SK-N-SH (cell line): Measurements from ENCODE around the gene APOLD1. TPM values are rescaled to one million over a fixed set of nuclear protein-coding genes. Genes with fewer than 3 reads are reported as not detected.

ENCODE experiments used
- CTCF ChIA-PET: fragments of 300-600, 350-600 bp; formaldehyde crosslinking; extraction: SDS; loops from one replicate; lab custom pipeline; 2021; lab: Yijun Ruan, JAX
- POLR2A ChIA-PET: fragments of 350-600 bp; sonication (Branson Sonifier 250); formaldehyde crosslinking; extraction: SDS; loops from one replicate; lab custom pipeline; 2020; ENCODE audit warnings: antibody characterized with exemption, inconsistent platforms; lab: Yijun Ruan, JAX
- DNase-seq: peaks from one replicate; pipeline ENCODE4 v3.0.0; 2012
- H2AFZ ChIP-seq: fragments of 200-600 bp; sonication (generic); 2 replicates; pipeline ENCODE4 v1.8.1; 2016; ENCODE audit warnings: antibody characterized with exemption, mild to moderate bottlenecking, low read depth
- H3F3A ChIP-seq: fragments of 200-600 bp; sonication (generic); replicated peaks from 2 replicates; pipeline ENCODE3; 2016; ENCODE audit warnings: antibody characterized with exemption, mild to moderate bottlenecking; ENCODE audit not compliant: insufficient read depth
- H3K27ac ChIP-seq, 2 experiments: fragments of 200-500 bp in 1 of 2; fragments of 200-600 bp in 1 of 2; sonication (Bioruptor generic) in 1 of 2; sonication (generic), shearing (Covaris generic) in 1 of 2; 2 replicates each; pipeline versions ENCODE4 v1.5.1 to v1.6.1; 2014 to 2016; ENCODE audit warnings: low read depth in 2 of 2, inconsistent platforms in 1 of 2, low read length in 1 of 2, mild to moderate bottlenecking in 1 of 2, mixed read lengths in 1 of 2
- H3K27me3 ChIP-seq: fragments of 200-600 bp; sonication (generic), shearing (Covaris generic); 2 replicates; pipeline ENCODE4 v1.6.1; 2016; ENCODE audit warnings: mixed run types; ENCODE audit not compliant: insufficient read depth
- H3K36me3 ChIP-seq, 2 experiments: fragments of 200-500 bp in 1 of 2; fragments of 200-600 bp in 1 of 2; sonication (Bioruptor generic) in 1 of 2; sonication (generic) in 1 of 2; replicated peaks in 1 of 2; 2 replicates each; pipeline versions ENCODE3 to v1.5.1; 2014 to 2016; ENCODE audit warnings: low read length in 1 of 2, mild to moderate bottlenecking in 1 of 2; ENCODE audit not compliant: insufficient read depth in 2 of 2, control insufficient read depth in 1 of 2
- H3K4me1 ChIP-seq, 2 experiments: fragments of 200-500 bp in 1 of 2; fragments of 200-600 bp in 1 of 2; sonication (Bioruptor generic) in 1 of 2; sonication (generic), shearing (Covaris generic) in 1 of 2; 2 replicates each; pipeline versions ENCODE4 v1.5.1 to v1.6.1; 2014 to 2016; ENCODE audit warnings: low read depth in 1 of 2, low read length in 1 of 2, mixed run types in 1 of 2; ENCODE audit not compliant: insufficient read depth in 2 of 2, control insufficient read depth in 1 of 2
- H3K4me2 ChIP-seq: fragments of 200-600 bp; sonication (generic), shearing (Covaris generic); 2 replicates; pipeline ENCODE4 v1.6.1; 2017; ENCODE audit warnings: mixed run types
- H3K4me3 ChIP-seq, 2 experiments: fragments of 200-500 bp in 1 of 2; fragments of 200-600 bp in 1 of 2; sonication (Bioruptor generic) in 1 of 2; sonication (generic), shearing (Covaris generic) in 1 of 2; 2 replicates each; pipeline versions ENCODE4 v1.5.1 to v1.8.1; 2014 to 2016; ENCODE audit warnings: low read depth in 2 of 2, inconsistent platforms in 1 of 2, low read length in 1 of 2, mild to moderate bottlenecking in 1 of 2, mixed read lengths in 1 of 2, moderate library complexity in 1 of 2
- H3K79me2 ChIP-seq: fragments of 200-600 bp; sonication (generic); 2 replicates; pipeline ENCODE4 v1.8.1; 2017; ENCODE audit warnings: mild to moderate bottlenecking; ENCODE audit not compliant: insufficient read depth
- H3K9ac ChIP-seq: fragments of 200-600 bp; sonication (generic); 2 replicates; pipeline ENCODE4 v1.6.1; 2017; ENCODE audit warnings: mixed run types
- H3K9me2 ChIP-seq: fragments of 200-600 bp; sonication (generic); 2 replicates; pipeline ENCODE4 v1.6.1; 2017; ENCODE audit warnings: mixed run types
- H3K9me3 ChIP-seq: fragments of 200-600 bp; sonication (generic); 2 replicates; pipeline ENCODE4 v1.6.1; 2017; ENCODE audit warnings: mixed run types, mild to moderate bottlenecking, moderate library complexity
- H4K20me1 ChIP-seq: fragments of 200-600 bp; sonication (generic); 2 replicates; pipeline ENCODE4 v1.6.1; 2017; ENCODE audit warnings: mild to moderate bottlenecking, mixed run types; ENCODE audit not compliant: insufficient read depth
- CHD2 ChIP-seq: fragments of 150-350 bp; IDR thresholded peaks from 2 replicates; pipeline ENCODE4 v1.6.1; 2018; ENCODE audit warnings: low read length; ENCODE audit not compliant: partially characterized antibody
- CTCF ChIP-seq: fragments of 200-600 bp; sonication (generic); IDR thresholded peaks from 2 replicates; pipeline ENCODE4 v1.6.1; 2017; ENCODE audit warnings: antibody characterized with exemption, mild to moderate bottlenecking, moderate library complexity
- EP300 ChIP-seq, 2 experiments: IDR thresholded peaks; 2 replicates each; pipeline versions ENCODE4 v1.4.0 to v1.6.1; 2012; ENCODE audit warnings: borderline replicate concordance in 1 of 2, low read depth in 1 of 2, low read length in 1 of 2
- EZH2phosphoT487 ChIP-seq: fragments of 200-600 bp; sonication (generic); IDR thresholded peaks from 2 replicates; pipeline ENCODE4 v1.6.1; 2017; ENCODE audit warnings: low read depth, mixed run types, mild to moderate bottlenecking, antibody characterized with exemption, moderate library complexity, borderline replicate concordance
- FOSL2 ChIP-seq: IDR thresholded peaks from 2 replicates; pipeline ENCODE4 v1.4.0; 2012; ENCODE audit warnings: low read depth, mild to moderate bottlenecking, moderate library complexity, borderline replicate concordance
- FOXJ3 ChIP-seq: sonication (generic); formaldehyde crosslinking; IDR thresholded peaks from 2 replicates; pipeline ENCODE4 v1.5.1; 2020; ENCODE audit warnings: mild to moderate bottlenecking, missing genetic modification reagents
- FOXM1 ChIP-seq: IDR thresholded peaks from 2 replicates; pipeline ENCODE4 v1.4.0; 2012; ENCODE audit warnings: low read depth, mild to moderate bottlenecking
- GABPA ChIP-seq: IDR thresholded peaks from 2 replicates; pipeline ENCODE4 v1.4.0; 2012; ENCODE audit warnings: low read depth, mild to moderate bottlenecking
- GATA2 ChIP-seq: sonication (generic); formaldehyde crosslinking; IDR thresholded peaks from 2 replicates; pipeline ENCODE4 v1.5.0; 2020; ENCODE audit warnings: mild to moderate bottlenecking, missing genetic modification reagents
- JUND ChIP-seq: IDR thresholded peaks from 2 replicates; pipeline ENCODE4 v1.4.0; 2012
- MAX ChIP-seq: IDR thresholded peaks from 2 replicates; pipeline ENCODE4 v1.4.0; 2012; ENCODE audit warnings: low read depth
- MEF2A ChIP-seq: IDR thresholded peaks from 2 replicates; pipeline ENCODE4 v1.4.0; 2012; ENCODE audit warnings: low read depth, borderline replicate concordance
- MXI1 ChIP-seq: IDR thresholded peaks from 2 replicates; pipeline ENCODE4 v1.6.1; 2012; ENCODE audit warnings: mild to moderate bottlenecking, low read depth, low read length, improper control_type of control experiment
- NRF1 ChIP-seq: IDR thresholded peaks from 2 replicates; pipeline ENCODE4 v1.6.1; 2012; ENCODE audit warnings: low read depth, mild to moderate bottlenecking, low read length
- PBX3 ChIP-seq: IDR thresholded peaks from 2 replicates; pipeline ENCODE4; 2012
- RCOR1 ChIP-seq: fragments of 150-350 bp; IDR thresholded peaks from 2 replicates; pipeline ENCODE4 v1.6.1; 2017; ENCODE audit warnings: antibody characterized with exemption, low read length
- RFX5 ChIP-seq: IDR thresholded peaks from 2 replicates; pipeline ENCODE4 v1.6.1; 2012; ENCODE audit warnings: mild to moderate bottlenecking, improper control_type of control experiment, low read length
- RXRA ChIP-seq: IDR thresholded peaks from 2 replicates; pipeline ENCODE4 v1.4.0; 2012; ENCODE audit warnings: low read depth, mild to moderate bottlenecking, borderline replicate concordance
- SIN3A ChIP-seq: IDR thresholded peaks from 2 replicates; pipeline ENCODE4 v1.6.1; 2012; ENCODE audit warnings: low read depth, mild to moderate bottlenecking, low read length, moderate library complexity, borderline replicate concordance
- SMC3 ChIP-seq: IDR thresholded peaks from 2 replicates; pipeline ENCODE4 v1.6.1; 2012; ENCODE audit warnings: low read depth, low read length, improper control_type of control experiment
- TAF1 ChIP-seq: IDR thresholded peaks from 2 replicates; pipeline ENCODE4 v1.6.1; 2012; ENCODE audit warnings: low read depth, mild to moderate bottlenecking, low read length, moderate library complexity, borderline replicate concordance
- USF1 ChIP-seq: IDR thresholded peaks from 2 replicates; pipeline ENCODE4 v1.4.0; 2012; ENCODE audit warnings: low read depth, borderline replicate concordance
- USF2 ChIP-seq: fragments of 150-350 bp; IDR thresholded peaks from 2 replicates; pipeline ENCODE4 v1.6.1; 2017; ENCODE audit warnings: antibody characterized with exemption, low read length, low read depth, borderline replicate concordance
- YY1 ChIP-seq: IDR thresholded peaks from 2 replicates; pipeline ENCODE4 v1.4.0; 2012; ENCODE audit warnings: low read depth, mild to moderate bottlenecking
- ZBTB33 ChIP-seq: IDR thresholded peaks from 2 replicates; pipeline ENCODE4 v1.4.0; 2012; ENCODE audit warnings: low read depth, borderline replicate concordance
- WGBS: methylation state at CpG from one replicate; pipeline ENCODE4 v1.1.6; 2017; ENCODE audit warnings: low lambda C conversion rate; 5-methylcytosine and 5-hydroxymethylcytosine counted together
- polyA plus RNA-seq, 3 experiments: library from polyadenylated mRNA; depleted of rRNA; stranded (reverse); fragments of >200 nt; gene quantifications; 2 replicates each; pipeline ENCODE4 v1.2.3, GENCODE V29; 2012

APOLD1 gene
- polyA plus RNA-seq, 1 of the 3 experiments (the other 2 are of a cell fraction) = 1.7 TPM

GRCh38 chr12:12804432-12804886 lies 19.0 kb downstream of the APOLD1 start:
- Histone ChIP-seq H3K27me3 (no peaks in the 10 kb centered on the region), H3K79me2 (no peaks in the 10 kb centered on the region), H3K9me3 (no peaks in the 10 kb centered on the region), H3K27ac (peak overlapping the region in 1 of 2 experiments; percentile 59; a peak in 2 of 4 replicates), H2AFZ (no peak overlapping the region), H3K9me2 (no peaks in the 10 kb centered on the region), H3F3A (peaks cover 30% of the 10 kb centered on the region), H3K4me3 (no peak overlapping the region), H3K9ac (0 out of 2 replicates have a peak overlapping the region, but pooled peaks have one; percentile 27), H3K4me1 (peaks cover 4 to 28% of the 10 kb centered on the region in 2 experiments; a peak in 2 of 4 replicates), H3K4me2 (peak overlapping the region; percentile 62), H3K36me3 (no peaks in the 10 kb centered on the region), H4K20me1 (no peaks in the 10 kb centered on the region)
- CTCF ChIA-PET = interaction anchor here (0.9 to 2.5 kb wide), 6 partner anchors 8 to 16 kb away, joined by 3 to 18 read pairs (median 6); partner anchors contain the start of gene DDX47
- POLR2A ChIA-PET = no interaction called here
- 22% methylated on average over 6 of the region's 6 CpGs for WGBS
- DNase-seq = no peak
- TF ChIP-seq JUND (peak; percentile 75), FOXM1 (no peak), CHD2 (no peak), ZBTB33 (no peak), CTCF (no peak), PBX3 (no peak), RCOR1 (no peak), EZH2phosphoT487 (no peak), YY1 (no peak), MXI1 (no peak), MEF2A (no peak), RFX5 (no peak), FOXJ3 (CRISPR knock-in tag) (no peak), TAF1 (no peak), MAX (no peak), SIN3A (no peak), SMC3 (no peak), USF2 (no peak), EP300 (IDR thresholded peaks at IDR 0.05; ENCODE audit: borderline replicate concordance in 1 of 2, low read depth in 1 of 2, low read length in 1 of 2) (0 out of 4 replicates have a peak, but pooled peaks of 1 of the 2 experiments have one; percentile 20), FOSL2 (peak; percentile 87), NRF1 (no peak), RXRA (peak; percentile 78), GABPA (no peak), USF1 (no peak), GATA2 (CRISPR knock-in tag) (no peak)
